GM21528 (cell line): Measurements from ENCODE around the gene ANKRD60.

Source experiments
- ATAC-seq: cut with Tn5 transposase; IDR thresholded peaks from one replicate; pipeline ENCODE4 v1.9.1; 2021; ENCODE audit warnings: mild to moderate bottlenecking, moderate library complexity; ENCODE audit not compliant: unreplicated experiment, low FRiP score

The ANKRD60 gene

GRCh38 chr20:58167759-58168158, 60.7 kb downstream of the ANKRD60 start:
- ATAC-seq: no peak
